SIG-M5 treated with dmso at 0.1 percent for 504 hours (cell line): ENCODE data around the gene MRPL51.
"Not testable (repeated sequence)": the region's sequence is repeated elsewhere in the genome, so short reads cannot be mapped to it uniquely, and the experiment has no call there.

Experiments
- DNase-seq: peaks from one replicate; lab custom pipeline; 2025; ENCODE audit not compliant: unreplicated experiment; lab: John Stamatoyannopoulos, UW

The MRPL51 gene

DNA sequence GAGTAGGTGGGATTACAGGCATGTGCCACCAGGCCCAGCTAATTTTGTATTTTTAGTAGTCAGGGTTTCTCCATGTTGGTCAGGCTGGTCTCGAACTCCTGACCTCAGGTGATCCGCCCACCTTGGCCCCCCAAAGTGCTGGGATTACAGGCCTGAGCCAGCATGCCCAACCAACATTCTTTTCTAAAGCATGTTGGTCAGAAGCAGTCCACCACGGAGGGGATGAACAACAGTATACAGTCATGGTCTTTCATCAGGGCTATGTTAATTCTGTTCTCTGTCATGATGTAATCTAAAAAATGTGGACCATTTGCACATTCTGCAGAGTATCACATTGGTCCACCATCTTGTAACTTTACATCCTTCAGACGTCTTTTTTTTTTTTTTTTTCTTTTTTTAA lies 3.6 kb downstream of the MRPL51 start:
- DNase-seq: no peak

DNA sequence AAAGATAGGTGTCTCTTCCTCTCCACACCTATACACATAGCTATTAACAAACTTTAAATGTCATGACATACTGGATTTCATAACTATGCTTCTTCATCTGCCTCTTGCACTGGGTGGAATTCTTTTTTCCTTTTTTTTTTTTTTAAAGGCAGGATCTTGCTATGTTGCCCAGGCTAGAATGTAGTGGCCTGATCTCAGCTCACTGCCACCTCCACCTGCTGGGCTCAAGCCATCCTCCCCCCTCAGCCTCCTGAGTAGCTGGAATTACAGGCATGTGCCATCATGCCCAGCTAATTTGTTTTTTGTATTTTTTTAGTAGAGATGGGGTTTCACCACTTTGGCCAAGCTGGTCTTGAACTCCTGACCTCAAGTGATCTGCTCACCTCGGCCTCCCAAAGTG lies 4.8 kb downstream of the MRPL51 start:
- DNase-seq: no peak

GRCh38 chr12:6478416-6478815 lies 14.6 kb downstream of the MRPL51 start:
- DNase-seq: no peak

DNA sequence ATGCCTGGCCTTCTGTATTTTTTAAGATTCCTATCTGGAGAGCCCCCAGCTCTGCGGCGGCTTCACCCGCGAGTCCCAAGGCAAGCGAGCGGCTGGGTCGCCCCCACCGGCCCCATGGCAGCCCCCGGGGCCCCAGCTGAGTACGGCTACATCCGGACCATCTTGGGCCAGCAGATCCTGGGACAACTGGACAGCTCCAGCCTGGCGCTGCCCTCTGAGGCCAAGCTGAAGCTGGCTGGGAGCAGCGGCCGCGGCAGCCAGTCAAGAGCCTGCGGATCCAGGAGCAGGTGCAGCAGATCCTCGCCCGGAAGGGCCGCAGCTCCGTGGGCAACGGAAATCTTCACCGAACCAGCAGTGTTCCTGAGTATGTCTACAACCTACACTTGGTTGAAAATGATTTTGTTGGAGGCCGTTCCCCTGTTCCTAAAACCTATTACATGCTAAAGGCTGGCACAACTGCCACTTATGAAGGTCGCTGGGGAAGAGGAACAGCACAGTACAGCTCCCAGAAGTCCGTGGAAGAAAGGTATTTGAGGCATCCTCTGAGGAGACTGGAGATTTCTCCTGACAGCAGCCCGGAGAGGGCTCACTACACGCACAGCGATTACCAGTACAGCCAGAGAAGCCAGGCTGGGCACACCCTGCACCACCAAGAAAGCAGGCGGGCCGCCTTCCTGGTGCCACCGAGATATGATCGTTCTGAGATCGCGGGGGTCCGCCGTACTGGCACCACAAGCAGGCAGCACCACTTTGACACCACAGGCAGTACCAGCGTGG lies 15.3 kb downstream of the MRPL51 start:
- DNase-seq: not testable (repeated sequence)

GRCh38 chr12:6476489-6476888 lies 16.6 kb downstream of the MRPL51 start:
- DNase-seq: no peak

DNA sequence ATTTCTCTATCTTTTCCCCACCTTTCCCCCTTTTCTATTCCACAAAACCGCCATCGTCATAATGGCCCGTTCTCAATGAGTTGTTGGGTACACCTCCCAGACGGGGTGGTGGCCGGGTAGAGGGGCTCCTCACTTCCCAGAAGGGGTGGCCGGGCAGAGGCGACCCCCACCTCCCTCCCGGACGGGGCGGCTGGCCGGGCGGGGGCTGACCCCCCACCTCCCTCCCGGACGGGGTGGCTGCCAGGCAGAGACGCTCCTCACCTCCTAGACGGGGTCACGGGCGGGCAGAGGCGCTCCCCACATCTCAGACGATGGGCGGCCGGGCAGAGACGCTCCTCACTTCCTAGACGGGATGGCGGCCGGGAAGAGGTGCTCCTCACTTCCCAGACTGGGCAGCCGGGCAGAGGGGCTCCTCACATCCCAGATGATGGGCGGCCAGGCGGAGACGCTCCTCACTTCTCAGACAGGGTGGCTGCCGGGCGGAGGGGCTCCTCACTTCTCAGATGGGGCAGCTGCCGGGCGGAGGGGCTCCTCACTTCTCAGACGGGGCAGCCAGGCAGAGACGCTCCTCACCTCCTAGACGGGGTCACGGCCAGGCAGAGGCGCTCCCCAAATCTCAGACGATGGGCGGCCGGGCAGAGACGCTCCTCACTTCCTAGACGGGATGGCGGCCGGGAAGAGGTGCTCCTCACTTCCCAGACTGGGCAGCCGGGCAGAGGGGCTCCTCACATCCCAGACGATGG lies 17.7 kb downstream of the MRPL51 start:
- not testable (repeated sequence) for DNase-seq

DNA sequence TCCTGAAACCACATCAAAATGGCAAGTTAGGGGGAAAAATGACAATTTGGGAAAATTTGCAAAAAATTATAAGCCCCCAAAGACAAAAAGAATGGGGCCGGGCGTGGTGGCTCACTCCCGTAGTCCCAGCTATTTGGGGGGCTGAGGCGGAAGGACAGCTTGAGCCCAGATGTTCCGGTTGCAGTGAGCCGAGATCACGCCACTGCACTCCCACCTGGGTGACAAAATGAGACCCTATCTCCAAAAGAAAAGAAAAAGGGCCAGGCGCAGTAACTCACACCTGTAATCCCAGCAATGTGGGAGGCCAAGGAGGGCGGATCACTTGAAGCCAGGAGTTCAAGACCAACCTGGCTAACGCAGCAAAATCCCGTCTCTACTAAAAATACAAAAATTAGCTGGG lies 20.6 kb downstream of the MRPL51 start:
- DNase-seq: no peak

DNA sequence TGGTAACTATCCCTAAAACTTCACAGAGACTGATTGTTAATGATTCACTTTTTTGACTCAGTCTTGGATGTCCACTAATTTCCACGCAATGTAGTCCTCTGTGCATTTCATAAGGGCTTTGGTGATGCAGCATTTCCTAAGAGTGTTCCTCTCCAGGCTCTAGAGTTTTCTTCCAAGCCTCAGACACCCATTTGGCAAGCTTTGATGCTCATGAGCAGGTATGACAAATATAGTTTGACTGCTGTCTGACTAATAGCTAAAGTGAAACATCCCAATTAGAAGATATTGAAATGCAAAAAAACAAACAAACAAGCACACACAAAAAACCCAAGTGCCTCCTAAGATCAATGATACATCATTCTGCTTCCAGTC lies 21.1 kb downstream of the MRPL51 start:
- DNase-seq: no peak

- DNase-seq: peak; percentile 98
These were observed 22.5 kb downstream of the MRPL51 start, which contains the start of gene VAMP1 for GRCh38 chr12:6470375-6471163. Gene VAMP1, minus strand, starts transcription at chr12:6470677. Its CDS starts 146 bp downstream, at chr12:6470531.

- no peak for DNase-seq
These were observed 23.3 kb downstream of the MRPL51 start for GRCh38 chr12:6469609-6470374.

DNA sequence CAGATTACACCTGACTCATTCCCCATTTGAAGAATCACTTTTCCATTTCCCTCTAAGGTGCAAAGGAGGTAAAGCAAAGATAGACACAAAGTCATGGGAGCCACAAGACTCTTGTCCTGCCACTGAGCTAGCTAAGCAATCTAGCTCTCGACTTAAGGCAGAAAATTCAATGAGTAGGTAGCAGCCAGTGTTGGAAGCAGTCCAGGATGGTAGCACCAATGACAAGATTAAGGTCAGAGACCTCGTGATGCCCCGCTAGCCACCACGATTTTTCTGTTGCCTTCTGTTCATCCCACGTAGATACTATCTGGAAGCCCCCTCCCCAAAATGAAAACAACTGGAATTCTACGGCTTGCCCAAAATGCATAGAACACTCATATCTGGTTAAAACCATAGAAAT lies 24.0 kb downstream of the MRPL51 start:
- DNase-seq: no peak

GRCh38 chr12:6468283-6468575 lies 24.8 kb downstream of the MRPL51 start:
- DNase-seq: no peak

DNA sequence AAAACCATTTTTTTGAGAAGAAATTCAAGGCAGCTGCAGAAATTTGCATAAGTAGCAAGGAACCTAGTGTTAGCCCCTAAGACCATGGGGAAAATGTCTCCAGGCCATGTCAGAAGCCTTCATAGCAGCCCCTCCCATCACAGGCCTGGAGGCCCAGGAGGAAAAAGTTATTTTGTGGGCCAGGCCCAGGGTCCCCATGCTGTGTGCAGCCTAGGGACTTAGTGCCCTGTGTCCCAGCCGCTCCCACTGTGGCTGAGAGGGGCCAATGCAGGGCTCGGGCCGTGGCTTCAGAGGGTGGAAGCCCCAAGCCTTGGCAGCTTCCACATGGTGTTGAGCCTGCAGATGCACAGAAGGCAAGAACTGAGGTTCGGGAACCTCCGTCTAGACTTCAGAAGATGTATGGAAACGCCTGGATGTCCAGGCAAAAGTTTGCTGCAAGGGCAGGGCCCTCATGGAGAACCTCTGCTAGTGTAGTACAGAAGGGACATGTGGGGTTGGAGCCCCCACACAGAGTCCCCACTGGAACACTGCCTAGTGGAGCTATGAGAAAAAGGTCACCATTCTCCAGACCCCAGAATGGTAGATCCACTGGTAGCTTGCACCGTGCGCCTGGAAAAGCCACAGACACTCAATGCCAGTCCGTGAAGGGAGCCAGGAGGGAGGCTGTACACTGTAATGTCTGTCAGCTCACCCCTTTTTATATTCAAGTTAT lies 25.3 kb downstream of the MRPL51 start:
- not testable (repeated sequence) for DNase-seq

GRCh38 chr12:6466751-6467150 lies 26.3 kb downstream of the MRPL51 start:
- DNase-seq: not testable (repeated sequence)

DNA sequence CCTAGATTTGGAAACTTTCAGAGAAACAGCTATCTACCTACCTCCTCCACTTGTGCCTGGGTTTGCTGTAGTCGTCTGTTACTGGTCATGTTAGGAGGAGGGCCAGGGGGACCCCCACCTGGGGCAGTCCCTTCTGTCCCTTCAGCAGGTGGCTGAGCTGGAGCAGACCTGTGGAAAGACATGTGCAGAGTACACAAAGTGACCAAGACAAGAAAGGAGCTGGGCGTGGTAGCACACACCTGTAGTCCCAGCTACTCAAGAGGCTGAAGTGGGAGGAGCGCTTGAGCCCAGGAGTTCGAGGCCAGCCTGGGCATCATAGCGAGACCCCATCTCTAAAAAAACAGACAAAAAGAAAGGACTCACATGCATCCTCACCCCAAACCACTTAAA lies 26.9 kb downstream of the MRPL51 start:
- no peak for DNase-seq

DNA sequence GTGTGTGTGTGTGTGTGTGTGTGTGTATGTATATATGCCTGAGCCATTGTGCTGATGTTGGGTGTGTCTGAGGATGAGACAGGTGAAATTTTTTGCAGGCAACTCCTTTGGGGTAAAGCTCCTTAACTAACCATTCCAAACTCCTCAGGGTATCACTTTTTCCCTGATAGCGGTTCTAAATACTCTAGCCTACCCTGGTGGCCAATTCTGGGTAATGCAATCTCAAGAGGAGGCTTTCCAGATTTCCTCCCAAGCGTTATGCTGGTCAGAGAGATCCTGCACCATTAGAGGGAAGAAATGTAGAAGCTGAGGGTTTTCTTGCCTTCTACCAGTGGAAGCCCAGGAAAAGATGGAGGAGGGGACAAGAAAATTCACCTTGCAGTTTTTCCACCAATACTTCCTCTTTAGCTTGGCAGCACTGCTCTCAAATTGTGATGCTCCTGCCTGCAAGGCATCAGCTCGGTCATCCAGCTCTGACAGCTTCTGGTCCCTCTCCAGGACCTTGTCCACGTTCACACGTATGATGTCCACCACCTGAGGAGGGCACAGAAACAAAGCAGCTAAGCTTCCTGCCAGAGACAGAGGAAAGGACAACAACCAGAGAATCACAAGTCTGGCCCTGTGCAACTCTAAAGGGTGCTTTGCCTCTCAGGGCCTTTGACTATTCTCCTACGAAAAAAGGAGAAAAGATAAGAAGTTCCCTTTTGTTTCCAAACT lies 27.4 kb downstream of the MRPL51 start:
- DNase-seq: peak; percentile 48

DNA sequence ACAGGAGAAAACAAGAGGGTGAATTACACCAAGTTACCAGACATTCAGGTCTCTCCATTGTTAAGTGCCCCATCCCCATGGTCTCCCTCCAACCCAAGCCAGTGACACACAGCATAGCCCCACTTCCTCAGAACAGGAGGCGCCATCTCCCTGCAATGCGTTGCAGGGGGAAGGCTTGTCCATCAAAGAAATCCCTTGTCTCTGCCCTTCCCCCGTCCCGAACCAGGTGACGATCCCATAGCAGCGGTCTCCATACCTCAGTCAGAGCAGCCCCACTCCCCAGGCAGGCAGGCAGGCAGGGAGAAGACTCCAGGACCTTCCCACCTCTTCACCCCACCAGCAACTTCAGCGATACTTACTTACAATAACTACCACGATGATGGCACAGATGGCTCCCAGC lies 28.5 kb downstream of the MRPL51 start:
- DNase-seq: no peak

GRCh38 chr12:6463858-6464257 lies 29.2 kb downstream of the MRPL51 start:
- no peak for DNase-seq

DNA sequence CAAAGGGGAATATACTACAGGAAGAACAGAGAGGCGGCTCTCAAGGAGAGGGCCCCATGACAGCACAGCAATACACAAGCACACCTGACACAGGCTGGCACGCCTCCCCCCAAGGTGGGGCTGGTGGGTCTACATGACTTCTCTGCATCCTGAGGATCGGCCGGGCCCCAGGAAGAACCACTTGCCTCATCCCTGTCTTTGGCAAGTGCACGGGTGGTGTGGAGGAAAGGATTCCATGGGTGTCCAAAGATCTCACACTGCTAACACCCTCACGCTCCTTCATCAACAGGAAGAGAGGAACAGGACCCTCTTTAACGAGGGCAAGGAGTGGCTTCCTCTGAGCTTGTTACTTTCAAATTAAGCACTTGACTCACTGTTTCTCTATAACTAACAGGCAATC lies 29.8 kb downstream of the MRPL51 start:
- no peak for DNase-seq
